ENCODE results near the gene RET. TPM values are rescaled to one million over a fixed set of nuclear protein-coding genes. Genes with fewer than 3 reads are reported as not detected.

Gene RET
- total and polyA plus RNA-seq, 2 donors: 1.6 to 2.7 TPM

GRCh38 chr10:43122826-43123225, 46.0 kb downstream of the RET start:
- WGBS: 84% methylated on average over 7 of the region's 7 CpGs
- H3K4me3 ChIP-seq (ENCODE audit: low read depth, low read length): no peak overlapping the region
- DNase-seq (ENCODE audit: extremely low spot score): no peak
- no peak overlapping the region for H3K27ac ChIP-seq (ENCODE audit: low read depth)
- H3K4me1 ChIP-seq (ENCODE audit: insufficient read depth): no peaks in the 10 kb centered on the region
- no peaks in the 10 kb centered on the region for H3K36me3 ChIP-seq (ENCODE audit: insufficient read depth)

DNA sequence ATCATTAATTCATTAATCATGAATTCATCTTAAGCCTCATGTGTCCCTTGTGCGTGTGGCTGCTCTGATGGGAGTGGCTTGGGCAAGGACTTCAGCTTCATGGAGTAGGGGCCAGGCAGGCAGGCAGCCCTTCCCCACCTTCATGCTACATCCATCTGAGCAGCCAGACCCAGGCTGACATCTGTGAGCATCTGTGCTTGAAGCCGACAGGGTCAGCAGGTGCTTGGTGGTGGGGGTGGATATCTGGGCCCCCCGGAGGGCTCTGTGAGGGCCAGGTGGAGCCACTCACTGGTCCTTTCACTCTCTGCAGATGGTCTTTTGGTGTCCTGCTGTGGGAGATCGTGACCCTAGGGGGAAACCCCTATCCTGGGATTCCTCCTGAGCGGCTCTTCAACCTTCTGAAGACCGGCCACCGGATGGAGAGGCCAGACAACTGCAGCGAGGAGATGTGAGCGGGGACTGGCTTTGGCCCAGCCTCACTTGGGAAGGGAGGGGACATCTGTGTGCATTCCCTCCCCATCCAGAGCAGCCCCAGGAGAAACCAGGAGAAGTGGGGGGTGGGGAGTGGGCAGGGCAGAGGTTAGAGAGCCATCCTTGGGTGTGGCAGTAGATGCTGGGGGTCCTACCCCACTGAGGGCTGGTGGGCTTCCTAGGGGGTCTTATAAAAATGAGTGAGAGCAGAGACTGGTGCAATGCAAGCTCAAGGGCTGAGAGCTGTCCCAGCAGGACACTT, 46.7 kb downstream of the RET start:
- H3K36me3 ChIP-seq (ENCODE audit: insufficient read depth): no peaks in the 10 kb centered on the region
- H3K4me3 ChIP-seq (ENCODE audit: low read depth, low read length): no peak overlapping the region
- DNase-seq (ENCODE audit: extremely low spot score): no peak
- no peaks in the 10 kb centered on the region for H3K4me1 ChIP-seq (ENCODE audit: insufficient read depth)
- H3K27ac ChIP-seq (ENCODE audit: low read depth): no peak overlapping the region
- WGBS: 86% methylated on average over 9 of the region's 9 CpGs

GRCh38 chr10:43124094-43124521, 47.2 kb downstream of the RET start:
- no peak overlapping the region for H3K4me3 ChIP-seq (ENCODE audit: low read depth, low read length)
- H3K36me3 ChIP-seq (ENCODE audit: insufficient read depth): no peaks in the 10 kb centered on the region
- no peak for DNase-seq (ENCODE audit: extremely low spot score)
- H3K27ac ChIP-seq (ENCODE audit: low read depth): no peak overlapping the region
- WGBS: 88% methylated on average over 6 of the region's 6 CpGs
- H3K4me1 ChIP-seq (ENCODE audit: insufficient read depth): no peaks in the 10 kb centered on the region

DNA sequence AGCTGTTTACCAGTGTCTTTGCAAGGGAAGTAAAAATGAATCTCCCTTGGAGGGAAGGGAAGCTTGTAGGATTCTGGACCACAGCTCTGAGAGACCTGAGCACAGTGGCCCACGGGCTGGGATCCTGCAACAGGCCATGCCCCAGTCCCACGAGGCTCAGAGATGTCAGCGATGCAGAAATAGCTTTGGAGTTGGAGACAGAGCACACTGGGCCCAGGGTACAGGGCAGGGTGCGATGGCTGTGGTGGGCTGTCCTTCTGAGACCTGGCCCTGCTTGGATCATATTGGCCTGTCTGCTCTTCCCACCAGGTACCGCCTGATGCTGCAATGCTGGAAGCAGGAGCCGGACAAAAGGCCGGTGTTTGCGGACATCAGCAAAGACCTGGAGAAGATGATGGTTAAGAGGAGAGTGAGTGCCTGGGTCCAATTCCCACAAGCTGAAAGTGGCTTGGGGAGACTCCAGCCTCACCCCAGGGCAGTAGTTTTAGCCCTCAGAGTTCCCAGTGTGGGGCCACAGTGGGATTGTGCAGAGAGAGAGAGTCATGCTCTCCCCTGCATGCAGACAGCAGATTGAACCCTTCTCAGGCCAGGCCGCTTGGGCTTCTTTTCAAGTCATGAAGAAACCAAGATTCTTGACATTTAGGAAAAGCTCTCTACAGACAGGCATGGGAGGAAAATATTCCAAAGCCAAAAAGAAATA, 47.9 kb downstream of the RET start:
- WGBS: 81% methylated on average over 9 of the region's 9 CpGs
- Histone ChIP-seq H3K27ac (ENCODE audit: low read depth) (no peak overlapping the region), H3K36me3 (ENCODE audit: insufficient read depth) (no peaks in the 10 kb centered on the region), H3K4me3 (ENCODE audit: low read depth, low read length) (no peak overlapping the region), H3K4me1 (ENCODE audit: insufficient read depth) (no peaks in the 10 kb centered on the region)
- no peak for DNase-seq (ENCODE audit: extremely low spot score)

DNA sequence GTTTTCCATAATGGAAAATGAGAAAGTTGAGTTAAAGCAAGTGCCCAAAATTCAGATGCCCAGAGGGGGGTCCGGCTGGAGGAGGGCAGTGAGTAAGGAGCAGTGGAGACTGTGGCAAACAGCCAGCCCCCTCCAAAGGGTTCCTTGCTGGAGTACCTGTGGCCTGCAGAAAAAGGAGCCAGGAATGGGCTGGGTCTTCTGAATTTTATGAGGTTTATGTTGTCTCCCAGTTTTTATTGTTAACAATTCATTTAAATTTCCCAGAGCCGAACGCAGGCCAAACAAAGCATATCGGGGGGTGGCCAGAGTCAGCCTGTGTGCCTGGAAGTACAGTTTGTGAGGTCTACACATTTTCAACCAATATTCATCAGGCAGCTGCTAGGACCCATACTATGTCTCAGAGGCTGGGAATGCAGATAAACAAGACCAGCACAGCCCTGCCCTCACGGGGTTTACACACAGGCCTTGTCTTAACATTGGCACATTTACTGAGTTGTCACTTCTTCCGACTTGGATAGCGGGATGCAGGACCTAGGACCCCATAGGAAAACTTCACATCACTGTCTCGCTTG, 48.5 kb downstream of the RET start:
- Histone ChIP-seq H3K27ac (ENCODE audit: low read depth) (no peak overlapping the region), H3K4me1 (ENCODE audit: insufficient read depth) (no peaks in the 10 kb centered on the region), H3K4me3 (ENCODE audit: low read depth, low read length) (no peak overlapping the region), H3K36me3 (ENCODE audit: insufficient read depth) (no peaks in the 10 kb centered on the region)
- WGBS: 81% methylated on average over 8 of the region's 8 CpGs
- DNase-seq (ENCODE audit: extremely low spot score): no peak

DNA sequence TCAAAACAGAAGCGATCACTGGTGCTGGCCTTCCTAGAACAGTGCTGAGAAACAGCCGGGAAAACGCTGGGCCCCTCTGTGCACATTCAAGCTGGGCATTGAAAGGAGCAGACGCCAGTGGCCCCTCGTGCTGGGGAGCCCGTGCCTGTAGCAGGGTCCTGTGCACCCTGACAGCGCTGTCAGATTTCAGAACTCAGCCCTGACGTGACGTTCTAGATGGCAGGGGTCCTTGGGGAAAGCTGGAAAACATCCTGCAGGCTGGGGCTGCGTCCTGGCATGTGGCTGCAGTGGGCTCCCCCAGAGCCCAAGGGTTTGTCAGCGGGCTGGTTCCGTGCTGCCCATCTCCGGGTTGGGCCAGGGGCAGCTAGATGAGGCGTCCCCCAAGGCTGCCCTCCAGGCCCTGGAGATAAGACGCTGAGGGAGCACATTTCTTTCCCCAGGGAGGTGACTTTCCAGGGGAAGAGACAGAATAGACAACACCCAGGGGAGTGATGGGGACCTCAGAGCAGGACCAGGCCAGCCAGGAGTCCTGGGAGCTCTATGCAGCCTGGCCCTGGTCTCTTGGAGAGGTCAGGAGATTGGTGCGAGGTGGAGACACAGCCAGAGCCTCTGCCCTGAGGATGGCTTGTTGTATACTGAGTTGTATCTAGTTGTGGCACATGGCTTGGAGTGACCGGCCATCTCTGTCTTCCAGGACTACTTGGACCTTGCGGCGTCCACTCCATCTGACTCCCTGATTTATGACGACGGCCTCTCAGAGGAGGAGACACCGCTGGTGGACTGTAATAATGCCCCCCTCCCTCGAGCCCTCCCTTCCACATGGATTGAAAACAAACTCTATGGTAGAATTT, 49.2 kb downstream of the RET start:
- WGBS: 88% methylated on average over 23 of the region's 23 CpGs
- Histone ChIP-seq H3K27ac (ENCODE audit: low read depth) (no peak overlapping the region), H3K4me3 (ENCODE audit: low read depth, low read length) (no peak overlapping the region), H3K36me3 (ENCODE audit: insufficient read depth) (no peaks in the 10 kb centered on the region), H3K4me1 (ENCODE audit: insufficient read depth) (no peaks in the 10 kb centered on the region)
- DNase-seq (ENCODE audit: extremely low spot score): no peak

- 79% methylated on average over 7 of the region's 7 CpGs for WGBS
- H3K36me3 ChIP-seq (ENCODE audit: insufficient read depth): no peaks in the 10 kb centered on the region
- no peak for DNase-seq (ENCODE audit: extremely low spot score)
- H3K4me3 ChIP-seq (ENCODE audit: low read depth, low read length): no peak overlapping the region
- H3K27ac ChIP-seq (ENCODE audit: low read depth): no peak overlapping the region
- no peaks in the 10 kb centered on the region for H3K4me1 ChIP-seq (ENCODE audit: insufficient read depth)
Observed at GRCh38 chr10:43126759-43127424, 50.0 kb downstream of the RET start.

DNA sequence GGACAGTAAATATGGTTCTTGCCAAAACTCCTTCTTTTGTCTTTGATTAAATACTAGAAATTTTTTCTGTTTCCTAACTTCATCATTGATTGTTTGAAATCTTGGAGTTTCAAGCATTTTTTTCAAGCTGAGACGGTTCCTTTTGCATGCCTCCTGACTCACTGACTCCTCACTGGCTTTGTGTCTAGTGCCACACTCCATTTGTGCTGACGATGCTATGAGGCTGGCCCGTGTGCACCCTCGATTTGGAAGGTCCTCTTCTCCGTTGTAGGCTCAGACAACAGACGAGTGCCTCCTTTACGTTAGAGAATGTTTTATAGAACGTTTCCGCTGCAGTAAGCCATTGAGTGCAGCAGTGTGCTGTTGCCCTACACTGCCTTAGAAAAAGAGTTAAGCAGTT, 50.6 kb downstream of the RET start:
- Histone ChIP-seq H3K27ac (ENCODE audit: low read depth) (no peak overlapping the region), H3K36me3 (ENCODE audit: insufficient read depth) (no peaks in the 10 kb centered on the region), H3K4me1 (ENCODE audit: insufficient read depth) (no peaks in the 10 kb centered on the region), H3K4me3 (ENCODE audit: low read depth, low read length) (no peak overlapping the region)
- no peak for DNase-seq (ENCODE audit: extremely low spot score)
- 80% methylated on average over 9 of the region's 9 CpGs for WGBS

DNA sequence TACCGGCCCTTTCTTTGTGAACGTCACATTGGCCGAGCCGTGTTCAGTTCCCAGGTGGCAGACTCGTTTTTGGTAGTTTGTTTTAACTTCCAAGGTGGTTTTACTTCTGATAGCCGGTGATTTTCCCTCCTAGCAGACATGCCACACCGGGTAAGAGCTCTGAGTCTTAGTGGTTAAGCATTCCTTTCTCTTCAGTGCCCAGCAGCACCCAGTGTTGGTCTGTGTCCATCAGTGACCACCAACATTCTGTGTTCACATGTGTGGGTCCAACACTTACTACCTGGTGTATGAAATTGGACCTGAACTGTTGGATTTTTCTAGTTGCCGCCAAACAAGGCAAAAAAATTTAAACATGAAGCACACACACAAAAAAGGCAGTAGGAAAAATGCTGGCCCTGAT, 51.5 kb downstream of the RET start:
- no peak for DNase-seq (ENCODE audit: extremely low spot score)
- Histone ChIP-seq H3K4me3 (ENCODE audit: low read depth, low read length) (no peak overlapping the region), H3K4me1 (ENCODE audit: insufficient read depth) (no peaks in the 10 kb centered on the region), H3K36me3 (ENCODE audit: insufficient read depth) (no peaks in the 10 kb centered on the region), H3K27ac (ENCODE audit: low read depth) (no peak overlapping the region)
- 86% methylated on average over 8 of the region's 8 CpGs for WGBS

- H3K27ac ChIP-seq (ENCODE audit: low read depth): no peak overlapping the region
- no peaks in the 10 kb centered on the region for H3K36me3 ChIP-seq (ENCODE audit: insufficient read depth)
- 73% methylated on average over 6 of the region's 6 CpGs for WGBS
- DNase-seq (ENCODE audit: extremely low spot score): no peak
- H3K4me3 ChIP-seq (ENCODE audit: low read depth, low read length): no peak overlapping the region
- H3K4me1 ChIP-seq (ENCODE audit: insufficient read depth): no peaks in the 10 kb centered on the region
Observed at GRCh38 chr10:43128958-43129706, 52.3 kb downstream of the RET start.

DNA sequence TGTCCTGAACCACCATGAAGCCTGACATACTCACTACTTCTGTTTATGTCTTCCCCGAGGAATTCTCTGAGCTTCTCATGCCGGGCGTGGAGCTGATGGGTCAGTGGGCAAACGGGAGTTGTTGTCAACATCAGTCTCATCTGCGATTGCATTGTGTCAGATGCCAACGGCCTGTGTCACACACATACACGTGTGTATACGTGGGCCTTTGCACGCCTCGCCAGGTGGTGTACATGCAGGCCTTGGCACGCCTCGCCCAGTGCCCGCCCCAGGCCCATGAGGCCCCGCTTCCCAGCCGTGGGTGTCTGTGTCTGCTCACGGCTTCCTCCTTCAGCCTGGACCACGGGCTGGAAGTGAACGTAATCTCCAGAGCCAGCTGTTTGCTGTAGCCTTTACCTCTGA, 53.9 kb downstream of the RET start:
- Histone ChIP-seq H3K27ac (ENCODE audit: low read depth) (no peak overlapping the region), H3K4me3 (ENCODE audit: low read depth, low read length) (no peak overlapping the region), H3K4me1 (ENCODE audit: insufficient read depth) (no peaks in the 10 kb centered on the region), H3K36me3 (ENCODE audit: insufficient read depth) (no peaks in the 10 kb centered on the region)
- 68% methylated on average over 18 of the region's 18 CpGs for WGBS
- no peak for DNase-seq (ENCODE audit: extremely low spot score)

DNA sequence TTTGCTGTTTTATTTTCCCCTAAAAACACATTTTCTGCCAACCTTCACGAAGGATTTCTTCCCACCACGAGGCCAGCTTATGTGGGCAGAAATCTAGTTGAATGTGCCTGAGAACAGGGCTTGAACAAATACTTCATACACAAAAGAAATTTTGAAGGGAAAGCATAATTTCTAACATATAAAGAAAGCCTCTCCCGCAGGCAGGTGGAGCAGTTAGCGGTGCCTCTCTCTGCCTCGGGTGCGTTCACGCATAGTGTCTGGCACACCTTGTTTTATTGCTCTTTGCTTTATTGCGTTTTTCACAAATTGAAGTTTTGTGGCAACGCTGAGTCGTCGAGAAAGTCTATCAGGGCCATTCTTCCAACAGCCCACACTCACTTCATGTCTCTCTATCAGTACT, 54.4 kb downstream of the RET start:
- no peak for DNase-seq (ENCODE audit: extremely low spot score)
- no peaks in the 10 kb centered on the region for H3K4me1 ChIP-seq (ENCODE audit: insufficient read depth)
- H3K4me3 ChIP-seq (ENCODE audit: low read depth, low read length): no peak overlapping the region
- 79% methylated on average over 11 of the region's 11 CpGs for WGBS
- no peaks in the 10 kb centered on the region for H3K36me3 ChIP-seq (ENCODE audit: insufficient read depth)
- H3K27ac ChIP-seq (ENCODE audit: low read depth): no peak overlapping the region

Data from urinary bladder (tissue), 4 donors.